Gastrocnemius medialis (tissue), 4 donors: ENCODE measurements around the gene TSPAN5. TPM values are rescaled to one million over a fixed set of nuclear protein-coding genes. Genes with fewer than 3 reads are reported as not detected.

Experiments
- ATAC-seq, 2 donors: fragments of 150-250 bp; one replicate each; pipeline ENCODE4 v1.9.1; 2016
- DNase-seq, 2 donors: peaks; one replicate each; pipeline ENCODE4 v3.0.0-alpha.2; 2019
- H3K27ac ChIP-seq, 4 donors: fragments of 200-600 bp; sonication (generic); 1 replicate in 1 of 4; 2 replicates in 3 of 4; pipeline ENCODE4 v1.5.1; 2016 to 2018; ENCODE audit warnings: mild to moderate bottlenecking in 2 of 4, moderate library complexity in 1 of 4
- H3K27me3 ChIP-seq, 3 donors: fragments of 200-600 bp; sonication (generic) in 2 of 3; 1 replicate in 1 of 3; 2 replicates in 2 of 3; pipeline versions ENCODE4 v1.5.1 to v1.6.0; 2016 to 2019; ENCODE audit warnings: mild to moderate bottlenecking in 1 of 3, moderate library complexity in 1 of 3
- H3K36me3 ChIP-seq, 2 donors: fragments of 200-600 bp; sonication (generic) in 1 of 2; one replicate each; pipeline ENCODE4 v1.5.1; 2017 to 2018
- H3K4me1 ChIP-seq, 2 donors: fragments of 200-600 bp; sonication (generic) in 1 of 2; one replicate each; pipeline ENCODE4 v1.5.1; 2016 to 2017; ENCODE audit warnings: mild to moderate bottlenecking in 2 of 2
- H3K4me3 ChIP-seq, 4 donors: fragments of 200-600 bp; sonication (generic) in 3 of 4; 1 replicate in 1 of 4; 2 replicates in 3 of 4; pipeline ENCODE4 v1.5.1; 2016 to 2019; ENCODE audit warnings: mild to moderate bottlenecking in 2 of 4
- H3K9me3 ChIP-seq, 3 donors: fragments of 200-600 bp; sonication (generic) in 2 of 3; 1 replicate in 1 of 3; 2 replicates in 2 of 3; pipeline ENCODE4 v1.5.1; 2016 to 2019
- CTCF ChIP-seq, 5 experiments: fragments of 450-650 bp in 3 of 5; fragments of 200-600 bp in 2 of 5; sonication (generic) in 2 of 5; IDR thresholded peaks in 4 of 5; conservative IDR thresholded peaks in 1 of 5; 1 replicate in 4 of 5; 2 replicates in 1 of 5; pipeline ENCODE4 v1.5.1; 2016 to 2019; ENCODE audit warnings: antibody characterized with exemption in 5 of 5, mild to moderate bottlenecking in 3 of 5, moderate library complexity in 3 of 5
- POLR2A ChIP-seq, 2 donors: fragments of 450-650 bp; IDR thresholded peaks; one replicate each; pipeline ENCODE4 v1.6.1; 2017; ENCODE audit warnings: antibody characterized with exemption in 2 of 2, mild to moderate bottlenecking in 2 of 2, moderate library complexity in 2 of 2
- in situ Hi-C, 4 donors: fragments of 200-750 bp; cut with MboI; loops; one replicate each; pipeline versions ENCODE4 v1.15.0 to v1.8.0; 2017; ENCODE audit warnings: low sequenced_read_pairs in 4 of 4
- intact Hi-C: fragments of 100-400 bp; cut with DNase I; formaldehyde crosslinking; loops from one replicate; pipeline ENCODE4 v1.15.1; 2023; ENCODE audit warnings: low total_unique reads
- total RNA-seq, 4 donors: library from RNA; depleted of rRNA; stranded (reverse); fragments of >200 nt; gene quantifications; one replicate each; pipeline versions ENCODE4 v1.1.0 to v1.2.3, GENCODE V29; 2016

The TSPAN5 gene
- total RNA-seq, 4 donors from 2014 or later: 0.55 to 18.7 (median 0.79) TPM

GRCh38 chr4:98490251-98490650 is 168.2 kb downstream of the TSPAN5 start:
- Histone ChIP-seq H3K27ac (no peak overlapping the region), H3K36me3 (no peaks in the 10 kb centered on the region), H3K27me3 (no peaks in the 10 kb centered on the region), H3K9me3 (no peaks in the 10 kb centered on the region), H3K4me3 (no peak overlapping the region), H3K4me1 (no peaks in the 10 kb centered on the region)
- ATAC-seq (no peak), DNase-seq (no peak)
- in situ Hi-C loops (no loop called here), intact Hi-C loops (no loop called here)
- TF ChIP-seq CTCF (IDR thresholded peaks at IDR 0.05 in 4 of 5, conservative IDR thresholded peaks at IDR 0.05 in 1 of 5) (no peak), POLR2A (IDR thresholded peaks at IDR 0.05) (no peak)

GRCh38 chr4:98485816-98486345 is 172.5 kb downstream of the TSPAN5 start:
- no peaks in the 10 kb centered on the region for H3K27me3 ChIP-seq
- no peaks in the 10 kb centered on the region for H3K9me3 ChIP-seq
- H3K4me3 ChIP-seq: no peak overlapping the region
- no peak overlapping the region for H3K27ac ChIP-seq
- intact Hi-C loops (no loop called here), in situ Hi-C loops (no loop called here)
- DNase-seq (no peak), ATAC-seq (no peak)
- TF ChIP-seq CTCF (IDR thresholded peaks at IDR 0.05 in 4 of 5, conservative IDR thresholded peaks at IDR 0.05 in 1 of 5): no peak
- no peaks in the 10 kb centered on the region for H3K36me3 ChIP-seq
- H3K4me1 ChIP-seq: no peaks in the 10 kb centered on the region

GRCh38 chr4:98484031-98484430 is 174.4 kb downstream of the TSPAN5 start:
- Histone ChIP-seq H3K27ac (no peak overlapping the region), H3K4me1 (no peaks in the 10 kb centered on the region), H3K36me3 (no peaks in the 10 kb centered on the region), H3K4me3 (no peak overlapping the region), H3K27me3 (no peaks in the 10 kb centered on the region), H3K9me3 (no peaks in the 10 kb centered on the region)
- no peak for ATAC-seq
- TF ChIP-seq CTCF (IDR thresholded peaks at IDR 0.05 in 4 of 5, conservative IDR thresholded peaks at IDR 0.05 in 1 of 5): no peak
- TF ChIP-seq POLR2A (IDR thresholded peaks at IDR 0.05): no peak
- in situ Hi-C loops (no loop called here), intact Hi-C loops (no loop called here)
- DNase-seq: no peak

GRCh38 chr4:98482847-98483806 is 175.3 kb downstream of the TSPAN5 start:
- DNase-seq (no peak), ATAC-seq (no peak)
- H3K4me1 ChIP-seq: no peaks in the 10 kb centered on the region
- TF ChIP-seq POLR2A (IDR thresholded peaks at IDR 0.05) (no peak), CTCF (IDR thresholded peaks at IDR 0.05 in 4 of 5, conservative IDR thresholded peaks at IDR 0.05 in 1 of 5) (no peak)
- H3K27me3 ChIP-seq: no peaks in the 10 kb centered on the region
- in situ Hi-C loops (no loop called here), intact Hi-C loops (no loop called here)
- H3K9me3 ChIP-seq: no peaks in the 10 kb centered on the region
- no peak overlapping the region for H3K27ac ChIP-seq
- H3K36me3 ChIP-seq: no peaks in the 10 kb centered on the region
- H3K4me3 ChIP-seq: no peak overlapping the region
